ENCODE data around the gene TSEN54.

DNA sequence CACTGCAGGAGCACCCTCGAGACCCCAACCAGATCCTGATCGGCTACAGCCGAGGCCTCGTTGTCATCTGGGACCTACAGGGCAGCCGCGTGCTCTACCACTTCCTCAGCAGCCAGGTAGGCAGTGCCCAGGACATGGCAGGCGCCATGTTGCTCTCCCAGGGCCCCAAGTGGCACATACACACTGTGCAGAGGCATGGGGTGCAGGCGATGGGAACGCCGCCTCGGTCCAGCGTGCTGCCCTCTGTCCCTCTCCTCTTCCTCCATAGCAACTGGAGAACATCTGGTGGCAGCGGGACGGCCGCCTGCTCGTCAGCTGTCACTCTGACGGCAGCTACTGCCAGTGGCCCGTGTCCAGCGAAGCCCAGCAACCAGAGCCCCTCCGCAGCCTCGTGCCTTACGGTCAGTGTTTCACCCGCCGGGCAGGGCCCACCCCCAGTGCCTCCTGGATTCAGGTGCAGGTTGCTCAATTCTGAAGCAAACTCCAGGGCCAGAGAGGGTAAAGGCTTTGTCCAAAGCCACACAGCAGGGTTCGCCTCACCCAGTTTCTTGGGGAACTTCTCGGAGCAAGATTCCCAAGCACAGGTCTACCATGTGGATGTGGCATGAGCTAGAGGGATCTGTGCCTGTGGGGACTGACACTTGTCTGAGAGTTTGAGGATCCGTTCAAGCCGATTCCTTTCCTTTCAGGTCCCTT lies 46.9 kb downstream of the TSEN54 start:
- TF ChIP-seq YY1 (IDR thresholded peaks at IDR 0.05; ENCODE audit: insufficient read depth, insufficient read length) (no peak), ZNF274 (IDR thresholded peaks at IDR 0.05; ENCODE audit: low read depth, low read length) (no peak)

All from NT2/D1 (cell line).